MG63 (cell line): ENCODE measurements around the gene ZMYND11. TPM values are rescaled to one million over a fixed set of nuclear protein-coding genes. Genes with fewer than 3 reads are reported as not detected.

ENCODE experiments used
- DNase-seq: peaks from one replicate; pipeline ENCODE4 v3.0.0-alpha.2; 2020
- H3K27me3 ChIP-seq: fragments of 250-450 bp; sonication (Bioruptor Pico); 2 replicates; pipeline ENCODE4 v1.5.1; 2020; ENCODE audit warnings: mild to moderate bottlenecking, moderate library complexity
- H3K36me3 ChIP-seq: fragments of 250-450 bp; sonication (Bioruptor Pico); 2 replicates; pipeline ENCODE4 v1.5.1; 2020; ENCODE audit warnings: mild to moderate bottlenecking, moderate library complexity
- H3K4me3 ChIP-seq: fragments of 250-450 bp; sonication (Bioruptor Pico); 2 replicates; pipeline ENCODE4 v1.5.1; 2020; ENCODE audit warnings: mild to moderate bottlenecking, moderate library complexity
- H3K9me3 ChIP-seq: fragments of 250-450 bp; sonication (Bioruptor Pico); 2 replicates; pipeline ENCODE4 v1.5.1; 2020; ENCODE audit warnings: mild to moderate bottlenecking, moderate library complexity
- total RNA-seq: library from RNA; depleted of rRNA; stranded (reverse); fragments of >200 nt; shearing (Covaris generic); gene quantifications from 2 replicates; pipeline ENCODE4 v1.2.3, GENCODE V29; 2014; ENCODE audit warnings: low replicate concordance; rRNA removed

Gene ZMYND11
- total RNA-seq, 1 experiment from 2014 or later, result 43.4 TPM

DNA sequence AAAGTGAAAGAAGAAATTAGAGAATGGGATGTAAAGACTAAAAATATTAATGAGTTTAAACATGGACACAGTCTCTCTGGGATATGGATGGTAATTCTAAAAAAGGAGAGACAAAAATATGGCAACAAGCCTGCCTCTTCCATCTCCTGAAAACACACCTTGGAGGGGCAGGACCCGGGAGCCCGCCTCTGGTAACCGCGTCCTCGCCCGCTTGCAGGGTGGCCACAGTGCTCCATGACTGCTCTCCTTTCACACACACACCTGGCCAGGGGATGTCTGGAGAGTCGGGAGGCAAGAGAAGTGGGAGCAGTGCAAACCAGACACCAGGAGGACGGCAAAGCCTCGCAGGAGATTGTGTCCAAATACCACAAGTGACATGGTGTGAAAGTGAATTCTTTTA is 166.3 kb downstream of the ZMYND11 start:
- Histone ChIP-seq H3K9me3 (no peaks in the 10 kb centered on the region), H3K4me3 (no peak overlapping the region), H3K27me3 (no peaks in the 10 kb centered on the region), H3K36me3 (0 out of 2 replicates have a peak, but pooled peaks cover 3% of the 10 kb centered on the region)
- DNase-seq, result no peak

Other genes starting within 250 kb of the ZMYND11 start
- gene TUBB8, start 86.2 kb upstream of the ZMYND11 start, total RNA-seq, result not detected in 2 replicates